HG03460 (cell line): ENCODE data around the gene WDR27.

ENCODE experiments used
- ATAC-seq: cut with Tn5 transposase; IDR thresholded peaks from one replicate; pipeline ENCODE4 v1.9.1; 2021; ENCODE audit not compliant: unreplicated experiment

The WDR27 gene

GRCh38 chr6:169416249-169416648, 285.6 kb downstream of the WDR27 start:
- ATAC-seq: no peak

- ATAC-seq: no peak
Measured at GRCh38 chr6:169415179-169415578, 286.6 kb downstream of the WDR27 start.

DNA sequence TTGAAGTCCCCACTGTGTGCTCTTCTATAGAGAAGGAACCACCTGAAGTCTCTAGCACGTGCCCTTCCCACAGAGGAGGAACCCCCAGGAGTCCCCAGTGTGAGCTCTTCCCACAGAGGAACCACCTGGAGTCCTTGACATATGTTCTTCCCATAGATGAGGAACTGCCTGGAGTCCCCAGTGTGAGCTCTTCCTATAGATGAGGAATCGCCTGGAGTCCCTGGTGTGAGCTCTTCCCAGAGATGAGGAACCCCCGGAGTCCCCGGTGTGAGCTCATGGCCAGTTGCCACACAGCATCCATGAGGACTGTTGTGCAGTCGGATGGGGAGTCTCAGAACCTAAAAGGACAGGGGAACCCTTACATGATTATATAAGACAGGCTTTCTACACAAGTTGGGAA, 290.1 kb downstream of the WDR27 start:
- ATAC-seq: no peak

- ATAC-seq: no peak
Measured at GRCh38 chr6:169411296-169411695, 290.5 kb downstream of the WDR27 start.

GRCh38 chr6:169409742-169410312, 292.0 kb downstream of the WDR27 start:
- no peak for ATAC-seq

DNA sequence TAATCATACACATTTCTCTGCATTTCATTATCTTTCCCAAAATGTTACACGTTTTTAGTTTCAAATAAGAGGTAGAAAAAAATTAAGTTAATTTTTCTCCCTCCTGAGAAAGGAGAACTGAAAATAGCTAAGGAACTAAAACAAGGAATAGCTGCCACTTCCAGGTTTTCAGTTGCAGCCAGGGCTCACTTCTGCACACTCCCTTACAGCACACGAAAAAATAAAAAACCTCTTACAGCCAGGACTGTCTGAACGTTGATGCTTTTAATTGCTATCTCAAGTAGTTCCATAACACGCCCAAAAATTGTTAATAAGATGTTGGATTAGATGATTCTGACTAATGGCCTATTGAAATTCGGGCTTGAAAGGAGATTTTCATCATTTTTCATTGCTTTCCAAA, 294.5 kb downstream of the WDR27 start:
- no peak for ATAC-seq
